H1 (cell line): ENCODE measurements around the gene SCAMP2. TPM values are rescaled to one million over a fixed set of nuclear protein-coding genes. Genes with fewer than 3 reads are reported as not detected.

Experiments
- BCL11A ChIP-seq, 2 experiments: IDR thresholded peaks; one replicate each; pipeline ENCODE4 v1.6.1; 2011; ENCODE audit warnings: low read depth in 2 of 2, low read length in 2 of 2, mild to moderate bottlenecking in 2 of 2
- CBX8 ChIP-seq: fragments of 300-800, 300-1000 bp; sonication (generic); IDR thresholded peaks from 2 replicates; pipeline ENCODE4 v1.7.1; 2016; ENCODE audit warnings: low read depth, low read length, borderline replicate concordance
- CHD2 ChIP-seq: IDR thresholded peaks from 2 replicates; pipeline ENCODE4 v1.6.1; 2012; ENCODE audit warnings: low read length, improper control_type of control experiment
- HDAC2 ChIP-seq, 2 experiments: fragments of 300-600 bp in 1 of 2; sonication (generic) in 1 of 2; IDR thresholded peaks; 2 replicates each; pipeline ENCODE4 v1.6.1; 2011 to 2012; ENCODE audit warnings: low read depth in 2 of 2, low read length in 2 of 2, mild to moderate bottlenecking in 2 of 2, moderate library complexity in 2 of 2, borderline replicate concordance in 1 of 2, inconsistent platforms in 1 of 2
- POLR2AphosphoS5 ChIP-seq: IDR thresholded peaks from 2 replicates; pipeline ENCODE4 v1.6.1; 2011; ENCODE audit warnings: low read depth, low read length
- RAD21 ChIP-seq, 2 experiments: IDR thresholded peaks in 1 of 2; conservative IDR thresholded peaks in 1 of 2; 2 replicates each; pipeline ENCODE4 v1.6.1; 2011; ENCODE audit warnings: low read depth in 2 of 2, low read length in 2 of 2, improper control_type of control experiment in 1 of 2, inconsistent platforms in 1 of 2, mild to moderate bottlenecking in 1 of 2, moderate library complexity in 1 of 2
- SUZ12 ChIP-seq: fragments of 200-600 bp; sonication (generic); IDR thresholded peaks from 2 replicates; pipeline ENCODE4 v1.6.1; 2012; ENCODE audit warnings: mild to moderate bottlenecking, inconsistent platforms, low read length, moderate library complexity, mixed read lengths
- TAF7 ChIP-seq: optimal IDR thresholded peaks from 2 replicates; pipeline ENCODE3; 2011; ENCODE audit warnings: low read depth, mild to moderate bottlenecking, inconsistent platforms, low read length, moderate library complexity, borderline replicate concordance
- ZNF274 ChIP-seq: IDR thresholded peaks from 2 replicates; pipeline ENCODE4 v1.7.0; 2012; ENCODE audit warnings: low read length, borderline replicate concordance; ENCODE audit errors: extremely low read depth
- polyA plus RNA-seq, 7 experiments: library from polyadenylated mRNA; depleted of rRNA in 3 of 7; stranded (reverse) in 5 of 7; unstranded in 2 of 7; fragments of >200 nt in 5 of 7; fragments of 200-250 nt in 2 of 7; gene quantifications; 1 replicate in 5 of 7; 2 replicates in 1 of 7; 4 replicates in 1 of 7; pipeline versions ENCODE4 v1.2.1 to v1.2.3, GENCODE V29; 2011 to 2013; ENCODE audit warnings: missing spikeins in 2 of 7, mixed read lengths in 2 of 7
- total RNA-seq: library from RNA; stranded (reverse); fragmentation: NEBNext Ultra II Directional; extraction: Animal tissue kit (Norgen Biotek cat#: 25700); gene quantifications from 2 replicates; pipeline ENCODE4 v1.2.1, GENCODE V29; 2021
- TF ChIP-seq, protein P1 (sequence below): IDR thresholded peaks from 2 replicates; pipeline ENCODE4 v1.6.1; 2011; ENCODE audit warnings: low read depth, mild to moderate bottlenecking, low read length; ENCODE audit not compliant: insufficient read depth

SCAMP2 gene
- total and polyA plus RNA-seq, 2 of the 8 experiments (the other 6 are each of a cell fraction or from before 2014, with no cell fraction given): 41.7 to 131 TPM

DNA sequence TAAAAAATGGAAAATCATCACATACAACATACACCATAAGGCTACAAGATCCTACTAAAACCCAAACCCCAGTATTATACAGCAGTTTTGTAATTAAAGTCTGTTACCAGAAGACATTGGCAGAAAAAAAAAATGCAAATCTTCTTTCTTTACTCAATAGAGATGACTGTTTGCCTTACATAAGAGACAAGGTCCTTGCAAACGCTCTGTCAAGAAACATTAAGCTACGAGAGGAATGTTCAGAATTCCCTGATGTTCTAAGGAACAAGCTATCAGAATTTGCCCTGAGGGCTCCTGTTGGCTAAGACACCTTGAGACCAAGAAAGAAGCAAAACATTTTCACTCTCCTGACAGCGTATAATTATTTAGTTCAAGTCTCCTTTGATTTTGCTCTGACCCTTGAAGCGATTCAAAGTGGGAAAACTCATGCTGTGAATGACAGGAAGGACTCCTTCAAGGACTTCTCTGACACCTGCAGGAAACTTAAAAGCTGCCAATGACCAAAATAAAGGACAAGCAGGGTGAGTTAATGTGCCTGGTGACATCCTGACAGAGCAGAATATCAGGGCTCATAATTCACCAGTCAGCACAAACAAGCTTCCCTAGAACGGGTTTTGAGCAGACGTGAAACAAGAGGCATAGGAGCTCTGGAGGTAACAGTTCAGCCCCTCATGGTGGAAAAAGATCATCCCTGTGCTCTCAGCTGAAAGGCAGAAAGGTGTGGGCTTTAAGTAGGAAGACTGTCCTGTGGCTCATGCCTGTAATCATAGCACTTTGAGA lies 2.5 kb downstream of the SCAMP2 start (continued):
- TF ChIP-seq POLR2AphosphoS5 (no peak), HDAC2 (IDR thresholded peaks at IDR 0.05; ENCODE audit: borderline replicate concordance in 1 of 2, low read depth in 2 of 2, low read length in 2 of 2) (no peak), TAF7 (no peak), SUZ12 (no peak), BCL11A (IDR thresholded peaks at IDR 0.05; ENCODE audit: low read depth in 2 of 2, low read length in 2 of 2) (no peak), RAD21 (IDR thresholded peaks at IDR 0.05 in 1 of 2, conservative IDR thresholded peaks at IDR 0.05 in 1 of 2; ENCODE audit: low read depth in 2 of 2, low read length in 2 of 2) (no peak), CHD2 (no peak), CBX8 (no peak), ZNF274 (no peak)
- TF ChIP-seq, protein P1, sequence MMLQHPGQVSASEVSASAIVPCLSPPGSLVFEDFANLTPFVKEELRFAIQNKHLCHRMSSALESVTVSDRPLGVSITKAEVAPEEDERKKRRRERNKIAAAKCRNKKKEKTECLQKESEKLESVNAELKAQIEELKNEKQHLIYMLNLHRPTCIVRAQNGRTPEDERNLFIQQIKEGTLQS: no peak
